HepG2 (cell line): ENCODE data around the gene OR10A3. TPM values are rescaled to one million over a fixed set of nuclear protein-coding genes. Genes with fewer than 3 reads are reported as not detected.

Experiments used
- ATAC-seq: fragments of 200-7000 bp; cut with Tn5 transposase; 3 replicates; pipeline ENCODE4 v1.9.1; 2020; ENCODE audit warnings: mild to moderate bottlenecking, moderate library complexity
- BruUV-seq: library from RNA; stranded (reverse); fragments of 400-500 nt; replicated peaks from 2 replicates; lab custom pipeline; 2021; lab: Mats Ljungman, UMichigan
- CTCF ChIA-PET: fragments of 300-600 bp; formaldehyde crosslinking; extraction: SDS; loops from one replicate; lab custom pipeline; 2021; ENCODE audit warnings: low total read pairs, inconsistent platforms, low intra/inter-chr PET ratio; lab: Yijun Ruan, JAX
- POLR2A ChIA-PET: fragments of 350-600 bp; sonication (Branson Sonifier 250); formaldehyde crosslinking; loops from one replicate; lab custom pipeline; 2020; ENCODE audit warnings: antibody characterized with exemption, inconsistent platforms; lab: Yijun Ruan, JAX
- DNase-seq: peaks from one replicate; pipeline ENCODE4 v3.0.0-alpha.2; 2015; ENCODE audit warnings: low spot score
- FAIRE-seq: peaks from 3 replicates; lab custom pipeline; 2011; peaks lifted over from hg19 to GRCh38; lab: Jason Lieb, UNC
- H2AFZ ChIP-seq: one replicate; pipeline ENCODE4 v1.6.1; 2011; ENCODE audit warnings: low read length, inconsistent platforms
- H3K27ac ChIP-seq: fragments of 300-600 bp; 3 replicates; pipeline ENCODE4 v1.8.0; 2011; ENCODE audit warnings: mixed run types, mild to moderate bottlenecking, mixed read lengths, low read length, inconsistent platforms; ENCODE audit not compliant: insufficient read depth; ENCODE audit errors: extremely low read length
- H3K27me3 ChIP-seq, 2 experiments: fragments of 200-600 bp in 1 of 2; 2 replicates in 1 of 2; 3 replicates in 1 of 2; pipeline versions ENCODE4 v1.6.0 to v1.8.0; 2011; ENCODE audit warnings: low read length in 2 of 2, mild to moderate bottlenecking in 2 of 2, moderate library complexity in 2 of 2, inconsistent platforms in 1 of 2; ENCODE audit not compliant: insufficient read depth in 2 of 2, control insufficient read depth in 1 of 2
- H3K36me3 ChIP-seq, 2 experiments: fragments of 200-600 bp in 1 of 2; replicated peaks in 1 of 2; 2 replicates in 1 of 2; 3 replicates in 1 of 2; pipeline versions ENCODE4 v1.5.1 to v1.8.0; 2011; ENCODE audit warnings: low read length in 2 of 2, inconsistent platforms in 1 of 2; ENCODE audit not compliant: insufficient read depth in 2 of 2, control insufficient read depth in 1 of 2
- H3K4me1 ChIP-seq: 2 replicates; pipeline ENCODE4 v1.5.1; 2012; ENCODE audit warnings: low read length, inconsistent platforms; ENCODE audit not compliant: insufficient read depth
- H3K4me2 ChIP-seq: 2 replicates; pipeline ENCODE4 v1.6.0; 2011; ENCODE audit warnings: low read depth, low read length, inconsistent platforms
- H3K4me3 ChIP-seq, 3 experiments: fragments of 200-600 bp in 1 of 3; sonication (generic), shearing (Covaris generic) in 1 of 3; replicated peaks in 1 of 3; 2 replicates each; pipeline ENCODE4 v1.5.1; 2011 to 2016; ENCODE audit warnings: low read length in 3 of 3, inconsistent platforms in 2 of 3, low read depth in 2 of 3, mild to moderate bottlenecking in 2 of 3, control low read depth in 1 of 3, mixed read lengths in 1 of 3; ENCODE audit not compliant: insufficient read depth in 1 of 3
- H3K79me2 ChIP-seq: one replicate; pipeline ENCODE4 v1.6.1; 2011; ENCODE audit warnings: low read length, inconsistent platforms; ENCODE audit not compliant: insufficient read depth
- H3K9ac ChIP-seq: 2 replicates; pipeline ENCODE4 v1.6.0; 2011; ENCODE audit warnings: mild to moderate bottlenecking, low read depth, low read length, inconsistent platforms; ENCODE audit not compliant: insufficient read depth
- H3K9me3 ChIP-seq: 2 replicates; pipeline ENCODE4 v1.5.1; 2012; ENCODE audit warnings: mild to moderate bottlenecking, low read length
- H4K20me1 ChIP-seq: 2 replicates; pipeline ENCODE4 v1.6.0; 2011; ENCODE audit warnings: inconsistent platforms, mild to moderate bottlenecking, low read length, moderate library complexity; ENCODE audit not compliant: insufficient read depth
- ARNT2 ChIP-seq: sonication (generic); formaldehyde crosslinking; IDR thresholded peaks from 2 replicates; pipeline ENCODE4 v1.8.0; 2022; ENCODE audit warnings: mild to moderate bottlenecking, low read depth, missing genetic modification reagents, moderate library complexity
- GABPA ChIP-seq, 2 experiments: IDR thresholded peaks; 2 replicates each; pipeline ENCODE4 v1.6.1; 2011 to 2016; ENCODE audit warnings: low read depth in 2 of 2, low read length in 1 of 2, missing biosample characterization in 1 of 2, missing genetic modification characterization in 1 of 2
- HNRNPK ChIP-seq: fragments of 200-400 bp; formaldehyde crosslinking; IDR thresholded peaks from 2 replicates; pipeline ENCODE4 v1.6.1; 2018; ENCODE audit warnings: low read length, low read depth, moderate library complexity, mild to moderate bottlenecking; ENCODE audit not compliant: poor library complexity, severe bottlenecking
- MATR3 ChIP-seq: sonication (generic); formaldehyde crosslinking; IDR thresholded peaks from 2 replicates; pipeline ENCODE4 v1.4.0; 2020; ENCODE audit warnings: missing genetic modification reagents
- NKX3-1 ChIP-seq: sonication (generic); formaldehyde crosslinking; IDR thresholded peaks from 2 replicates; pipeline ENCODE4 v1.5.0; 2020; ENCODE audit warnings: missing genetic modification reagents
- TOPORS ChIP-seq: sonication (generic); formaldehyde crosslinking; IDR thresholded peaks from 2 replicates; pipeline ENCODE4 v1.8.0; 2023; ENCODE audit warnings: mild to moderate bottlenecking, missing genetic modification reagents
- ZNF30 ChIP-seq: sonication (generic); formaldehyde crosslinking; IDR thresholded peaks from 2 replicates; pipeline ENCODE4 v1.5.0; 2020; ENCODE audit warnings: mild to moderate bottlenecking, missing genetic modification reagents
- ZNF354B ChIP-seq: sonication (generic); formaldehyde crosslinking; IDR thresholded peaks from 2 replicates; pipeline ENCODE4 v1.8.0; 2022; ENCODE audit warnings: mild to moderate bottlenecking, missing genetic modification reagents
- ZNF619 ChIP-seq: sonication (generic); formaldehyde crosslinking; IDR thresholded peaks from 2 replicates; pipeline ENCODE4 v1.4.0; 2020; ENCODE audit warnings: mild to moderate bottlenecking, missing genetic modification reagents
- ZNF720 ChIP-seq: sonication (generic); formaldehyde crosslinking; IDR thresholded peaks from 2 replicates; pipeline ENCODE4 v1.4.0; 2020; ENCODE audit warnings: missing genetic modification reagents
- in situ Hi-C: cut with HindIII; loops from 2 replicates; pipeline ENCODE4 v1.10.0; 2017; ENCODE audit warnings: low pct_unique_long_range_greater_than_20kb; ENCODE audit not compliant: extremely low pct_ligation_motif_present
- intact Hi-C: fragments of 100-400 bp; cut with micrococcal nuclease; formaldehyde crosslinking; loops from one replicate; pipeline ENCODE4 v1.10.0; 2022; ENCODE audit not compliant: unreplicated experiment
- polyA plus RNA-seq, 8 experiments: library from polyadenylated mRNA; depleted of rRNA in 3 of 8; stranded (reverse) in 7 of 8; unstranded in 1 of 8; fragments of >200 nt; fragmentation: Illumina TruSeq in 4 of 8; extraction: Trizol in 4 of 8; gene quantifications; 2 replicates each; pipeline versions ENCODE4 v1.2.1 to v1.2.3, GENCODE V29; 2011 to 2016; ENCODE audit warnings: low read depth in 4 of 8, missing spikeins in 1 of 8, mixed read lengths in 1 of 8; ENCODE audit not compliant: insufficient read depth in 1 of 8
- total RNA-seq, 5 experiments: library from RNA; depleted of rRNA; stranded (reverse); fragments of >200 nt; fragmentation: Illumina TruSeq; extraction: Trizol; gene quantifications; 2 replicates each; pipeline ENCODE4 v1.2.3, GENCODE V29; 2016; ENCODE audit warnings: low read depth in 1 of 5
- TF ChIP-seq, protein P1 (sequence below): sonication (generic); formaldehyde crosslinking; conservative IDR thresholded peaks from 2 replicates; pipeline ENCODE4 v1.8.0; 2022; ENCODE audit warnings: missing genetic modification reagents
- TF ChIP-seq, protein P2 (sequence below): sonication (generic); formaldehyde crosslinking; IDR thresholded peaks from 2 replicates; pipeline ENCODE4 v1.5.0; 2020; ENCODE audit warnings: mild to moderate bottlenecking, missing genetic modification reagents, borderline replicate concordance

The OR10A3 gene
- total and polyA plus RNA-seq, 2 of the 13 experiments (the other 11 are each of a cell fraction or from before 2014, with no cell fraction given) = not detected

DNA sequence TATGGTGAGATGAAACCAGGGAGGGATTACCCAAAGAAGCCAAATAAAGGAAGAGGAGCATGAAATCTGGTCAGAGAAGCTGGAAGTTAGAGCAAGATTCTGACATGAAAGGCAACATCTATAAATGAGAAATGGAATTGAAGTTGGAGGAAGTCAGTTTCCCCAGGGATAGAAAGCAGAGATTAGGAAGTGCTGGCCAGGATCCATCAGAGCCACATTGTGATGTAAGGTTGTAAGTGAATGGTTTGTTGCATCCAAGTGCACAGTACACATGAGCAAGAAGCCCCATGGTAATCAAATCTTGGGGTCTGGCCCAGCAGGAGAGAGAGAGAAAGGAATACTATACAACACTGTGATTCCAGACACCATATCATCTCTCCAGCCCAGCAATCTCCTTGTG is 30.3 kb upstream of the OR10A3 start:
- DNase-seq = no peak
- no peak overlapping the region for H3K4me2 ChIP-seq
- H3K27ac ChIP-seq = no peak overlapping the region
- no peak overlapping the region for H2AFZ ChIP-seq
- ChIA-PET POLR2A (no interaction called here), CTCF (no interaction called here)
- H3K4me3 ChIP-seq = no peak overlapping the region
- BruUV-seq = no TSS peak
- H3K9me3 ChIP-seq = no peaks in the 10 kb centered on the region
- FAIRE-seq = no peak
- H3K79me2 ChIP-seq = no peaks in the 10 kb centered on the region
- no peaks in the 10 kb centered on the region for H3K36me3 ChIP-seq
- no peaks in the 10 kb centered on the region for H3K4me1 ChIP-seq
- no peak for ATAC-seq
- H3K27me3 ChIP-seq = no peaks in the 10 kb centered on the region
- H3K9ac ChIP-seq = no peak overlapping the region
- H4K20me1 ChIP-seq = no peaks in the 10 kb centered on the region
- in situ Hi-C loops (no loop called here), intact Hi-C loops (no loop called here)
- TF ChIP-seq ZNF30 (CRISPR knock-in tag) (no peak), ZNF720 (CRISPR knock-in tag) (no peak), MATR3 (CRISPR knock-in tag) (no peak), ARNT2 (CRISPR knock-in tag) (no peak), NKX3-1 (CRISPR knock-in tag) (no peak), ZNF354B (CRISPR knock-in tag) (no peak), GABPA (IDR thresholded peaks at IDR 0.05; ENCODE audit: low read depth, low read length) (no peak), GABPA (CRISPR knock-in tag; IDR thresholded peaks at IDR 0.05; ENCODE audit: low read depth) (no peak), TOPORS (CRISPR knock-in tag) (no peak), ZNF619 (CRISPR knock-in tag) (no peak), HNRNPK (no peak)
- TF ChIP-seq, protein P1, sequence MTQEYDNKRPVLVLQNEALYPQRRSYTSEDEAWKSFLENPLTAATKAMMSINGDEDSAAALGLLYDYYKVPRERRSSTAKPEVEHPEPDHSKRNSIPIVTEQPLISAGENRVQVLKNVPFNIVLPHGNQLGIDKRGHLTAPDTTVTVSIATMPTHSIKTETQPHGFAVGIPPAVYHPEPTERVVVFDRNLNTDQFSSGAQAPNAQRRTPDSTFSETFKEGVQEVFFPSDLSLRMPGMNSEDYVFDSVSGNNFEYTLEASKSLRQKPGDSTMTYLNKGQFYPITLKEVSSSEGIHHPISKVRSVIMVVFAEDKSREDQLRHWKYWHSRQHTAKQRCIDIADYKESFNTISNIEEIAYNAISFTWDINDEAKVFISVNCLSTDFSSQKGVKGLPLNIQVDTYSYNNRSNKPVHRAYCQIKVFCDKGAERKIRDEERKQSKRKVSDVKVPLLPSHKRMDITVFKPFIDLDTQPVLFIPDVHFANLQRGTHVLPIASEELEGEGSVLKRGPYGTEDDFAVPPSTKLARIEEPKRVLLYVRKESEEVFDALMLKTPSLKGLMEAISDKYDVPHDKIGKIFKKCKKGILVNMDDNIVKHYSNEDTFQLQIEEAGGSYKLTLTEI (CRISPR knock-in tag) = no peak
- TF ChIP-seq, protein P2, sequence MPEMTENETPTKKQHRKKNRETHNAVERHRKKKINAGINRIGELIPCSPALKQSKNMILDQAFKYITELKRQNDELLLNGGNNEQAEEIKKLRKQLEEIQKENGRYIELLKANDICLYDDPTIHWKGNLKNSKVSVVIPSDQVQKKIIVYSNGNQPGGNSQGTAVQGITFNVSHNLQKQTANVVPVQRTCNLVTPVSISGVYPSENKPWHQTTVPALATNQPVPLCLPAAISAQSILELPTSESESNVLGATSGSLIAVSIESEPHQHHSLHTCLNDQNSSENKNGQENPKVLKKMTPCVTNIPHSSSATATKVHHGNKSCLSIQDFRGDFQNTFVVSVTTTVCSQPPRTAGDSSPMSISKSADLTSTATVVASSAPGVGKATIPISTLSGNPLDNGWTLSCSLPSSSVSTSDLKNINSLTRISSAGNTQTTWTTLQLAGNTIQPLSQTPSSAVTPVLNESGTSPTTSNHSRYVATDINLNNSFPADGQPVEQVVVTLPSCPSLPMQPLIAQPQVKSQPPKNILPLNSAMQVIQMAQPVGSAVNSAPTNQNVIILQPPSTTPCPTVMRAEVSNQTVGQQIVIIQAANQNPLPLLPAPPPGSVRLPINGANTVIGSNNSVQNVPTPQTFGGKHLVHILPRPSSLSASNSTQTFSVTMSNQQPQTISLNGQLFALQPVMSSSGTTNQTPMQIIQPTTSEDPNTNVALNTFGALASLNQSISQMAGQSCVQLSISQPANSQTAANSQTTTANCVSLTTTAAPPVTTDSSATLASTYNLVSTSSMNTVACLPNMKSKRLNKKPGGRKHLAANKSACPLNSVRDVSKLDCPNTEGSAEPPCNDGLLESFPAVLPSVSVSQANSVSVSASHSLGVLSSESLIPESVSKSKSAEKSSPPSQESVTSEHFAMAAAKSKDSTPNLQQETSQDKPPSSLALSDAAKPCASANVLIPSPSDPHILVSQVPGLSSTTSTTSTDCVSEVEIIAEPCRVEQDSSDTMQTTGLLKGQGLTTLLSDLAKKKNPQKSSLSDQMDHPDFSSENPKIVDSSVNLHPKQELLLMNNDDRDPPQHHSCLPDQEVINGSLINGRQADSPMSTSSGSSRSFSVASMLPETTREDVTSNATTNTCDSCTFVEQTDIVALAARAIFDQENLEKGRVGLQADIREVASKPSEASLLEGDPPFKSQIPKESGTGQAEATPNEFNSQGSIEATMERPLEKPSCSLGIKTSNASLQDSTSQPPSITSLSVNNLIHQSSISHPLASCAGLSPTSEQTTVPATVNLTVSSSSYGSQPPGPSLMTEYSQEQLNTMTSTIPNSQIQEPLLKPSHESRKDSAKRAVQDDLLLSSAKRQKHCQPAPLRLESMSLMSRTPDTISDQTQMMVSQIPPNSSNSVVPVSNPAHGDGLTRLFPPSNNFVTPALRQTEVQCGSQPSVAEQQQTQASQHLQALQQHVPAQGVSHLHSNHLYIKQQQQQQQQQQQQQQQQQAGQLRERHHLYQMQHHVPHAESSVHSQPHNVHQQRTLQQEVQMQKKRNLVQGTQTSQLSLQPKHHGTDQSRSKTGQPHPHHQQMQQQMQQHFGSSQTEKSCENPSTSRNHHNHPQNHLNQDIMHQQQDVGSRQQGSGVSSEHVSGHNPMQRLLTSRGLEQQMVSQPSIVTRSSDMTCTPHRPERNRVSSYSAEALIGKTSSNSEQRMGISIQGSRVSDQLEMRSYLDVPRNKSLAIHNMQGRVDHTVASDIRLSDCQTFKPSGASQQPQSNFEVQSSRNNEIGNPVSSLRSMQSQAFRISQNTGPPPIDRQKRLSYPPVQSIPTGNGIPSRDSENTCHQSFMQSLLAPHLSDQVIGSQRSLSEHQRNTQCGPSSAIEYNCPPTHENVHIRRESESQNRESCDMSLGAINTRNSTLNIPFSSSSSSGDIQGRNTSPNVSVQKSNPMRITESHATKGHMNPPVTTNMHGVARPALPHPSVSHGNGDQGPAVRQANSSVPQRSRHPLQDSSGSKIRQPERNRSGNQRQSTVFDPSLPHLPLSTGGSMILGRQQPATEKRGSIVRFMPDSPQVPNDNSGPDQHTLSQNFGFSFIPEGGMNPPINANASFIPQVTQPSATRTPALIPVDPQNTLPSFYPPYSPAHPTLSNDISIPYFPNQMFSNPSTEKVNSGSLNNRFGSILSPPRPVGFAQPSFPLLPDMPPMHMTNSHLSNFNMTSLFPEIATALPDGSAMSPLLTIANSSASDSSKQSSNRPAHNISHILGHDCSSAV (CRISPR knock-in tag) = no peak
